Hepatocyte (in vitro differentiated cells): ENCODE measurements around the gene HOXB3. TPM values are rescaled to one million over a fixed set of nuclear protein-coding genes. Genes with fewer than 3 reads are reported as not detected.

ENCODE experiments used
- DNase-seq: peaks from one replicate; pipeline ENCODE4 v3.0.0-alpha.2; 2016; ENCODE audit warnings: low spot score
- H2AFZ ChIP-seq: fragments of 200-600 bp; sonication (generic); 2 replicates; pipeline ENCODE4 v1.6.0; 2016; ENCODE audit warnings: antibody characterized with exemption, mild to moderate bottlenecking
- H3K27ac ChIP-seq: fragments of 200-600 bp; sonication (generic); 2 replicates; pipeline ENCODE4 v1.5.1; 2016; ENCODE audit warnings: mild to moderate bottlenecking
- H3K27me3 ChIP-seq: fragments of 200-600 bp; sonication (generic); 2 replicates; pipeline ENCODE4 v1.6.1; 2016
- H3K36me3 ChIP-seq: fragments of 200-600 bp; sonication (generic); replicated peaks from 2 replicates; pipeline ENCODE4 v1.5.1; 2016; ENCODE audit warnings: low read depth; ENCODE audit not compliant: insufficient read depth
- H3K4me1 ChIP-seq: fragments of 200-600 bp; sonication (generic); 2 replicates; pipeline ENCODE4 v1.5.1; 2016; ENCODE audit warnings: mild to moderate bottlenecking, moderate library complexity; ENCODE audit not compliant: insufficient read depth
- H3K4me2 ChIP-seq: fragments of 200-600 bp; sonication (generic); 2 replicates; pipeline ENCODE4 v1.6.0; 2016
- H3K4me3 ChIP-seq: fragments of 200-600 bp; sonication (generic); 2 replicates; pipeline ENCODE4 v1.5.1; 2016; ENCODE audit warnings: mild to moderate bottlenecking
- H3K79me2 ChIP-seq: fragments of 200-600 bp; sonication (generic); 2 replicates; pipeline ENCODE4 v1.6.0; 2017; ENCODE audit warnings: mild to moderate bottlenecking
- H3K9me2 ChIP-seq: fragments of 200-600 bp; sonication (generic); replicated peaks from 2 replicates; pipeline ENCODE4 v1.6.0; 2017; ENCODE audit warnings: mild to moderate bottlenecking; ENCODE audit not compliant: insufficient read depth
- H3K9me3 ChIP-seq: fragments of 200-600 bp; sonication (generic); 2 replicates; pipeline ENCODE4 v1.5.1; 2016; ENCODE audit warnings: low read depth, mild to moderate bottlenecking
- H4K20me1 ChIP-seq: fragments of 200-600 bp; sonication (generic); 2 replicates; pipeline ENCODE4 v1.6.0; 2016; ENCODE audit warnings: mild to moderate bottlenecking; ENCODE audit not compliant: insufficient read depth, poor library complexity, severe bottlenecking
- CTCF ChIP-seq: fragments of 200-600 bp; sonication (generic); IDR thresholded peaks from 2 replicates; pipeline ENCODE4 v1.5.1; 2016; ENCODE audit warnings: antibody characterized with exemption, mild to moderate bottlenecking; ENCODE audit not compliant: poor library complexity
- EZH2 ChIP-seq: fragments of 200-600 bp; sonication (generic); IDR thresholded peaks from 2 replicates; pipeline ENCODE4 v1.6.1; 2016; ENCODE audit warnings: antibody characterized with exemption, mild to moderate bottlenecking, borderline replicate concordance
- EZH2phosphoT487 ChIP-seq: fragments of 200-600 bp; sonication (generic); IDR thresholded peaks from one replicate; pipeline ENCODE4 v1.6.1; 2018; ENCODE audit warnings: antibody characterized with exemption, mild to moderate bottlenecking, low read depth, moderate library complexity; ENCODE audit not compliant: unreplicated experiment, severe bottlenecking
- WGBS: methylation state at CpG from one replicate; pipeline ENCODE4 v1.1.6; 2016; ENCODE audit warnings: low lambda C conversion rate; ENCODE audit errors: missing lambda C conversion rate; 5-methylcytosine and 5-hydroxymethylcytosine counted together
- polyA plus RNA-seq: library from polyadenylated mRNA; unstranded; fragments of >200 nt; fragmentation: Nextera tagmentation; extraction: Ambion mirVana; gene quantifications from 2 replicates; pipeline ENCODE4 v1.2.1, GENCODE V29; 2016
- total RNA-seq: library from RNA; depleted of rRNA; stranded (reverse); fragments of >200 nt; gene quantifications from 2 replicates; pipeline ENCODE4 v1.2.3, GENCODE V29; 2014

Gene HOXB3
- total and polyA plus RNA-seq, 2 experiments from 2014 or later, result 1.8 to 5.9 TPM

GRCh38 chr17:48569674-48570324, 20.2 kb downstream of the HOXB3 start:
- H2AFZ ChIP-seq, result no peak overlapping the region
- no peak for DNase-seq
- H3K9me3 ChIP-seq, result no peaks in the 10 kb centered on the region
- H3K4me3 ChIP-seq, result no peak overlapping the region
- H3K4me2 ChIP-seq, result peak overlapping the region; percentile 91
- H3K9me2 ChIP-seq, result no peaks in the 10 kb centered on the region
- H3K27me3 ChIP-seq, result peaks cover 100% of the 10 kb centered on the region
- H4K20me1 ChIP-seq, result no peaks in the 10 kb centered on the region
- WGBS, result 30% methylated on average over 6 of the region's 6 CpGs
- peaks cover 20% of the 10 kb centered on the region for H3K79me2 ChIP-seq
- no peaks in the 10 kb centered on the region for H3K36me3 ChIP-seq
- H3K4me1 ChIP-seq, result peaks cover 14% of the 10 kb centered on the region
- no peak for TF ChIP-seq EZH2phosphoT487
- H3K27ac ChIP-seq, result no peak overlapping the region

GRCh38 chr17:48569240-48569582, 20.8 kb downstream of the HOXB3 start:
- Histone ChIP-seq H3K79me2 (peaks cover 20% of the 10 kb centered on the region), H4K20me1 (no peaks in the 10 kb centered on the region), H3K9me3 (no peaks in the 10 kb centered on the region), H3K36me3 (no peaks in the 10 kb centered on the region), H3K4me3 (no peak overlapping the region), H2AFZ (no peak overlapping the region), H3K27ac (no peak overlapping the region), H3K9me2 (no peaks in the 10 kb centered on the region), H3K4me2 (peak overlapping the region; percentile 52), H3K4me1 (peaks cover 14% of the 10 kb centered on the region), H3K27me3 (peaks cover 98% of the 10 kb centered on the region)
- 24% methylated on average over 3 of the region's 3 CpGs for WGBS
- TF ChIP-seq EZH2, result no peak
- no peak for TF ChIP-seq CTCF
- peak; percentile 2 for TF ChIP-seq EZH2phosphoT487
- DNase-seq, result no peak

- Histone ChIP-seq H3K4me2 (peak overlapping the region; percentile 52), H3K27ac (no peak overlapping the region), H3K36me3 (no peaks in the 10 kb centered on the region), H3K27me3 (peaks cover 97% of the 10 kb centered on the region), H2AFZ (no peak overlapping the region), H3K9me2 (no peaks in the 10 kb centered on the region), H4K20me1 (no peaks in the 10 kb centered on the region), H3K79me2 (peaks cover 20% of the 10 kb centered on the region), H3K4me1 (peaks cover 14% of the 10 kb centered on the region), H3K4me3 (no peak overlapping the region), H3K9me3 (no peaks in the 10 kb centered on the region)
- TF ChIP-seq CTCF, result no peak
- peak; percentile 93 for TF ChIP-seq EZH2
- TF ChIP-seq EZH2phosphoT487, result peak; percentile 20
- WGBS, result 19% methylated on average over 33 of the region's 33 CpGs
- DNase-seq, result no peak
These were observed 21.4 kb downstream of the HOXB3 start for GRCh38 chr17:48568499-48569239.

- Histone ChIP-seq H3K79me2 (peaks cover 28% of the 10 kb centered on the region), H3K9me3 (no peaks in the 10 kb centered on the region), H4K20me1 (no peaks in the 10 kb centered on the region), H3K27me3 (peaks cover 97% of the 10 kb centered on the region), H3K4me3 (no peak overlapping the region), H3K4me2 (peak overlapping the region; percentile 52), H3K4me1 (peaks cover 20% of the 10 kb centered on the region), H2AFZ (no peak overlapping the region), H3K36me3 (no peaks in the 10 kb centered on the region), H3K9me2 (no peaks in the 10 kb centered on the region), H3K27ac (no peak overlapping the region)
- 46% methylated on average over 2 of the region's 2 CpGs for WGBS
- TF ChIP-seq EZH2 (no peak), EZH2phosphoT487 (no peak), CTCF (no peak)
- DNase-seq, result no peak
These were observed 22.2 kb downstream of the HOXB3 start for GRCh38 chr17:48567646-48568354.
